Ishikawa (cell line): ENCODE data around the gene ERC1.

Source experiments
- CEBPB ChIP-seq: IDR thresholded peaks from 2 replicates; pipeline ENCODE4 v1.6.1; 2012
- CREB1 ChIP-seq: IDR thresholded peaks from 2 replicates; pipeline ENCODE4 v1.6.1; 2012; ENCODE audit warnings: low read depth
- EGR1 ChIP-seq: IDR thresholded peaks from 2 replicates; pipeline ENCODE4 v1.6.1; 2012
- EP300 ChIP-seq: IDR thresholded peaks from 2 replicates; pipeline ENCODE4 v1.6.1; 2012; ENCODE audit warnings: borderline replicate concordance
- FOXM1 ChIP-seq: IDR thresholded peaks from 2 replicates; pipeline ENCODE4 v1.6.1; 2012; ENCODE audit warnings: low read depth, borderline replicate concordance
- MAX ChIP-seq: IDR thresholded peaks from 2 replicates; pipeline ENCODE4 v1.6.1; 2012
- NFIC ChIP-seq: IDR thresholded peaks from 2 replicates; pipeline ENCODE4 v1.6.1; 2012
- RAD21 ChIP-seq: IDR thresholded peaks from 2 replicates; pipeline ENCODE4 v1.6.1; 2012; ENCODE audit warnings: low read depth
- REST ChIP-seq: IDR thresholded peaks from 2 replicates; pipeline ENCODE4 v1.6.1; 2012; ENCODE audit warnings: low read depth, mild to moderate bottlenecking
- TAF1 ChIP-seq: IDR thresholded peaks from 2 replicates; pipeline ENCODE4 v1.6.1; 2012; ENCODE audit warnings: low read depth, mild to moderate bottlenecking
- TCF12 ChIP-seq: IDR thresholded peaks from 2 replicates; pipeline ENCODE4 v1.6.1; 2012; ENCODE audit warnings: low read depth
- TEAD4 ChIP-seq: IDR thresholded peaks from 2 replicates; pipeline ENCODE4 v1.6.1; 2012
- USF1 ChIP-seq: IDR thresholded peaks from 2 replicates; pipeline ENCODE4 v1.6.1; 2012
- YY1 ChIP-seq: IDR thresholded peaks from 2 replicates; pipeline ENCODE4 v1.6.1; 2012; ENCODE audit warnings: low read depth
- ZBTB7A ChIP-seq: IDR thresholded peaks from 2 replicates; pipeline ENCODE4 v1.6.1; 2012; ENCODE audit warnings: low read depth

ERC1 gene

GRCh38 chr12:1189163-1189562, 198.1 kb downstream of the ERC1 start:
- no peak for TF ChIP-seq CREB1
- no peak for TF ChIP-seq EGR1
- no peak for TF ChIP-seq YY1
- TF ChIP-seq REST = no peak
- TF ChIP-seq TCF12 = no peak
- no peak for TF ChIP-seq FOXM1
- no peak for TF ChIP-seq EP300
- TF ChIP-seq USF1 = no peak
- TF ChIP-seq RAD21 = no peak
- no peak for TF ChIP-seq MAX
- no peak for TF ChIP-seq TAF1
- no peak for TF ChIP-seq NFIC
- TF ChIP-seq TEAD4 = no peak
- no peak for TF ChIP-seq CEBPB
- no peak for TF ChIP-seq ZBTB7A

- TF ChIP-seq NFIC (no peak), RAD21 (no peak), CREB1 (no peak), EP300 (no peak), USF1 (no peak), EGR1 (no peak), YY1 (no peak), FOXM1 (no peak), TCF12 (no peak), REST (no peak), CEBPB (no peak), TEAD4 (no peak), MAX (no peak), ZBTB7A (no peak), TAF1 (no peak)
Observed at GRCh38 chr12:1195513-1195912, 204.5 kb downstream of the ERC1 start.

- no peak for TF ChIP-seq YY1
- TF ChIP-seq REST = no peak
- TF ChIP-seq MAX = no peak
- no peak for TF ChIP-seq ZBTB7A
- no peak; the same call in 1 of the 2 replicates for TF ChIP-seq EP300
- no peak for TF ChIP-seq TCF12
- no peak for TF ChIP-seq TEAD4
- no peak for TF ChIP-seq CEBPB
- TF ChIP-seq CREB1 = no peak
- TF ChIP-seq RAD21 = no peak
- no peak for TF ChIP-seq FOXM1
- no peak for TF ChIP-seq TAF1
- TF ChIP-seq NFIC = no peak
Observed at GRCh38 chr12:1197264-1198018, 206.4 kb downstream of the ERC1 start.

- TF ChIP-seq MAX = no peak
- no peak for TF ChIP-seq REST
- no peak for TF ChIP-seq ZBTB7A
- TF ChIP-seq CEBPB = no peak
- no peak for TF ChIP-seq NFIC
- TF ChIP-seq EP300 = no peak
- no peak for TF ChIP-seq RAD21
- TF ChIP-seq EGR1 = no peak
- no peak for TF ChIP-seq TEAD4
- no peak for TF ChIP-seq TAF1
- TF ChIP-seq CREB1 = no peak
- TF ChIP-seq FOXM1 = no peak
- no peak for TF ChIP-seq YY1
- TF ChIP-seq TCF12 = no peak
- TF ChIP-seq USF1 = no peak
Observed at GRCh38 chr12:1199700-1200099, 208.7 kb downstream of the ERC1 start.
